Mucosa of descending colon (tissue), 3 donors: ENCODE results near the gene DLEC1. TPM values are rescaled to one million over a fixed set of nuclear protein-coding genes. Genes with fewer than 3 reads are reported as not detected.
A peak's percentile ranks its signal among the peaks of the same experiment; 100 is the strongest.
"Not testable (repeated sequence)": the region's sequence is repeated elsewhere in the genome, so short reads cannot be mapped to it uniquely, and the experiment has no call there.

Experiments
- ATAC-seq: fragments of 200-7000 bp; cut with Tn5 transposase; one replicate; pipeline ENCODE4 v1.9.1; 2020; ENCODE audit warnings: mild to moderate bottlenecking, moderate library complexity
- DNase-seq, 3 donors: peaks; one replicate each; pipeline ENCODE4 v3.0.0-alpha.2; 2020
- H3K36me3 ChIP-seq: fragments of 200-600 bp; one replicate; pipeline ENCODE4 v1.8.0; 2021; ENCODE audit warnings: low read depth, mild to moderate bottlenecking
- H3K4me1 ChIP-seq: fragments of 200-600 bp; one replicate; pipeline ENCODE4 v1.8.0; 2021; ENCODE audit warnings: low read depth, mild to moderate bottlenecking
- H3K4me3 ChIP-seq: fragments of 200-600 bp; one replicate; pipeline ENCODE4 v1.8.0; 2021; ENCODE audit warnings: mild to moderate bottlenecking
- H3K9me3 ChIP-seq: fragments of 200-600 bp; one replicate; pipeline ENCODE4 v1.8.0; 2021; ENCODE audit warnings: mild to moderate bottlenecking
- intact Hi-C, 2 donors: fragments of 100-400 bp; cut with DNase I in 1 of 2; cut with micrococcal nuclease in 1 of 2; formaldehyde crosslinking; loops; one replicate each; pipeline versions ENCODE4 v1.11.0 to v1.11.1; 2022; cut with DNase I, micrococcal nuclease
- total RNA-seq, 3 donors: library from RNA; stranded (reverse); fragmentation: NEBNext Ultra II Directional in 2 of 3; extraction: Animal tissue kit (Norgen Biotek cat#: 25700) in 2 of 3; gene quantifications; one replicate each; pipeline versions ENCODE4 v1.2.1 to v1.2.4, GENCODE V29; 2021 to 2023
- TF ChIP-seq, protein P1 (sequence below): fragments of 200-600 bp; IDR thresholded peaks from one replicate; pipeline ENCODE4 v1.8.0; 2022; ENCODE audit warnings: antibody characterized with exemption, mild to moderate bottlenecking
- donor health status: DM: no; HTN: no; CAD: no; lungs with moderate emphysema.
- donor health status: DM: no; HTN: no; CAD: no.
- donor health status: DM: no; HTN: yes; CAD: no.

Gene DLEC1
- total RNA-seq, 3 donors from 2014 or later: 0.73 to 1.7 (median 1.5) TPM

DNA sequence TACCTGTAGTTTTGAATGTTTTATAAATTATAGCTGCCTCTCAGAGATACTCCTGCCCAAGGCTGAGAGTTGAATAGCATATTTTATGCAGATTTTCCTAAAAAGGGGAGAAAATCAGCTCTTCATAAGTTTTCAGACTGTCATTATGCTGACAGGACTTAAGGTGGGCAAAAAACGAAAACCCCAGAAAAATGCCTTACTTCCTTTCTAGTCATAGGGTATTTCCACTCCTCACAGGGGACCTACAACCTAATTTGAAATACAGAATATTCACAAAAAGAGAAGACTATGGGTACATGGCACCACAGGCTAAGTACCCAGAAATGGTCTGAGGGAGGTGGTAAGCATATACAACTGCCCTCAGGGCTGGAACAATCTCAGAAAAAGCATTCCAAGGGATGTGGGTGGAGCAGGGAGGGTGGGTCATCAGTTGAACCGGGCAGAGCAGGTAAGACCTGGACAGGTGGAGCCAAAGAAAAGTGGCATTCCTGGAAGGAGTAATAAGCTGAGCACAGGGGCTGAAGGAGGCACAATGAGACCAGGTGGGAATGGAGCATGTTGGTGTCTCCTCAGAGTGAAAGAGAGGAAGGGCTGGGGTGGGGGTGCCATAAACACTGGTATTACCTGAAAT is 115.7 kb downstream of the DLEC1 start:
- TF ChIP-seq, protein P1, sequence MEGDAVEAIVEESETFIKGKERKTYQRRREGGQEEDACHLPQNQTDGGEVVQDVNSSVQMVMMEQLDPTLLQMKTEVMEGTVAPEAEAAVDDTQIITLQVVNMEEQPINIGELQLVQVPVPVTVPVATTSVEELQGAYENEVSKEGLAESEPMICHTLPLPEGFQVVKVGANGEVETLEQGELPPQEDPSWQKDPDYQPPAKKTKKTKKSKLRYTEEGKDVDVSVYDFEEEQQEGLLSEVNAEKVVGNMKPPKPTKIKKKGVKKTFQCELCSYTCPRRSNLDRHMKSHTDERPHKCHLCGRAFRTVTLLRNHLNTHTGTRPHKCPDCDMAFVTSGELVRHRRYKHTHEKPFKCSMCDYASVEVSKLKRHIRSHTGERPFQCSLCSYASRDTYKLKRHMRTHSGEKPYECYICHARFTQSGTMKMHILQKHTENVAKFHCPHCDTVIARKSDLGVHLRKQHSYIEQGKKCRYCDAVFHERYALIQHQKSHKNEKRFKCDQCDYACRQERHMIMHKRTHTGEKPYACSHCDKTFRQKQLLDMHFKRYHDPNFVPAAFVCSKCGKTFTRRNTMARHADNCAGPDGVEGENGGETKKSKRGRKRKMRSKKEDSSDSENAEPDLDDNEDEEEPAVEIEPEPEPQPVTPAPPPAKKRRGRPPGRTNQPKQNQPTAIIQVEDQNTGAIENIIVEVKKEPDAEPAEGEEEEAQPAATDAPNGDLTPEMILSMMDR: no peak
- ATAC-seq: peak; percentile 82
- no peaks in the 10 kb centered on the region for H3K9me3 ChIP-seq
- DNase-seq: peak in 1 of 3 donors; percentile 59
- no peaks in the 10 kb centered on the region for H3K36me3 ChIP-seq
- H3K4me1 ChIP-seq: no peaks in the 10 kb centered on the region
- no peak overlapping the region for H3K4me3 ChIP-seq
- intact Hi-C loops: no loop called here

- no peak for ATAC-seq
- Histone ChIP-seq H3K9me3 (no peaks in the 10 kb centered on the region), H3K36me3 (no peaks in the 10 kb centered on the region), H3K4me1 (no peaks in the 10 kb centered on the region), H3K4me3 (no peak overlapping the region)
- TF ChIP-seq, protein P1: no peak
- no peak for DNase-seq
- intact Hi-C loops: no loop called here
Measured at GRCh38 chr3:38155825-38156224, 116.8 kb downstream of the DLEC1 start.

DNA sequence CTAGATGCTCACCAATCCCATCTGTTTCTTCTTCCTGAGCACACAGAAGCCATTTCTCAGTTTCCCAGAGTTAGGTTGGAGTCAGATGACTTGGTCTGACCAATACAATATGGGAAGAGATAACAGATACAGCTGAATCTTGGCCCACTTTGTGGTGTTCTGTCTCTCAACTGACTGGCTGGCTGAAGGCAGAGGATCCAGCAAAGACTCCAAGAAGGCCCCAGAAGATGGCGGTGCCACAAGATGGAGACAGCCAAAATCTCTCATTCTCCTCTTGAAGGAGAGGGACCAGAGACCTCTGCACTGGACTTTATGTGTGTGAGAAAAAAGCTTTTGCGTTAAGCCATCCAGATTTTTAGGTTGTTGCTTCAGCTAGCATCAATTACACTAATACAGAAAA is 118.1 kb downstream of the DLEC1 start:
- Histone ChIP-seq H3K4me3 (no peak overlapping the region), H3K36me3 (no peaks in the 10 kb centered on the region), H3K9me3 (no peaks in the 10 kb centered on the region), H3K4me1 (no peaks in the 10 kb centered on the region)
- TF ChIP-seq, protein P1: no peak
- intact Hi-C loops: no loop called here
- no peak for ATAC-seq
- no peak for DNase-seq

DNA sequence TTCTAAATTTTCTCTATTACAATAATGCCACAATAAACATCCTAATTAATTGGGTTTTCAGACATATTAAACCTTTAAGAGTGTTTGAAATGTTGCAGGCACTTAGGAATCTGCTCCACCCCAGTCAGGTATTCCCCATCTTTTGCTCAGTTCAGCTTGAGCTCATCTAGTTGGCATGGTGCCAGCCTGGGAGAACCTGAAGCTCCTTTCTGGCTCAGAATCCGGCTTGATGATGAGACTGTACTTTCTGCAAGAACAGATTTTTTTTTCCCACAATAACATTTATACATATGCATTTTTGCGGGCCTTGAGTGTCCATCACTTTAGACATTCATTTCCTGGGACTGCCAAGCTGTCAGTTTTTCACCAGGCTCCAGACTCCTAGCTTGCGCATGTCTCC is 118.6 kb downstream of the DLEC1 start:
- Histone ChIP-seq H3K36me3 (no peaks in the 10 kb centered on the region), H3K4me1 (no peaks in the 10 kb centered on the region), H3K9me3 (no peaks in the 10 kb centered on the region), H3K4me3 (no peak overlapping the region)
- intact Hi-C loops: no loop called here
- ATAC-seq (no peak), DNase-seq (no peak)
- TF ChIP-seq, protein P1: no peak

DNA sequence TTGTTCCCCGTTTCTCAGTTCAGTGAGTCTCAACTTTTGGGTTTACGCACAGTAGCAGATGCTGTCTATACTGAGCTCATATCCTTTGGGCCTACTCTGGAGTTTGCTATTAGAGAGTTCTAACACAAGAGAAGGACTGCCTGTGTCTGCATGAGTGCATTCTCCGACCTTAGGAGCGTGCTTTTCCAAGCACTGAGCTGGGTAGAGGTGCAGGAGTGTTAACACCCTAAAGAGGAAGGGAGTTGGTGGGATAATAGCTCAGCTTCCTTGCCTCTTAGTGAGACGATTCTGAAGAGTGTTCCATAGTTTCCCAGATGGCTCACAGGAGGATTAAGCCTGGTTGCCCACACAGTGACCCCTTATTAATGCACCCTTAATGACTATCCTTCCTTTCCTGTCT is 119.5 kb downstream of the DLEC1 start:
- H3K4me3 ChIP-seq: no peak overlapping the region
- H3K36me3 ChIP-seq: no peaks in the 10 kb centered on the region
- no peaks in the 10 kb centered on the region for H3K4me1 ChIP-seq
- TF ChIP-seq, protein P1: no peak
- H3K9me3 ChIP-seq: no peaks in the 10 kb centered on the region
- no peak for DNase-seq
- no peak for ATAC-seq
- intact Hi-C loops: no loop called here

DNA sequence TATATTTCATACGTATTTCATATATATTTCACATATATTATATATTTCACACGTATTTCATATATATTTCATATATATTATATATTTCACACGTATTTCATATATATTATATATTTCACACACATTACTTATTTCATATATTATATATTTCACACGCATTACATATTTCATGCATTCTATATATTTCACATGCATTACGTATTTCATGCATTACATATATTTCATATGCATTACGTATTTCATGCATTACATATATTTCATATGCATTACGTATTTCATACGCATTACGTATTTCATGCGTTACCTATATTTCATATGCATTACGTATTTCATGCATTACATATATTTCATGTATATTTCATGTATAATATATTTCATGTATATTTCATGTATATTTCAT is 121.7 kb downstream of the DLEC1 start:
- H3K36me3 ChIP-seq, ATAC-seq, intact Hi-C loops, H3K4me3 ChIP-seq, H3K9me3 ChIP-seq, DNase-seq, H3K4me1 ChIP-seq: not testable (repeated sequence)
